ENCODE data around the gene ZNF385C.

DNA sequence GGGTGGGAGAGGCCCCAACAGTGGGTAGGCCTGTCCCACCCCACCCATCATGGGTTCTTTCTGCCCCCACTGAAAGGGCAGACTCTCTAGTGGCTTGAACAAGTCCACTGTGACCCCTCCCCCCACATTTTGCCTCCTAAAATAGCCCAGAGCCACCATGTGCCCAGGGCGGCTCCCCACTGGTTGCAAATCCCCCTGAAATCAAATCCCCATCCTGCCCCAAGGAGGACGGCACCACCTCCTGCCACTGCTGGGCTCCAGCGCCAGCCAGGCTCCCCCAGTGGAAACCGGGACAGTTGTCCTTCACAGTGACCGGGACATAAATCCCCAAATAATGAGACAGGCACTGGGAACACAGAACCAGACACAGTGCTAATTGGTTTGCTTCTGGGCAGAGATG is 20.5 kb downstream of the ZNF385C start:
- no peak for TF ChIP-seq EZH2 (IDR thresholded peaks at IDR 0.05; ENCODE audit: borderline replicate concordance, low read length)
- TF ChIP-seq, protein P1, sequence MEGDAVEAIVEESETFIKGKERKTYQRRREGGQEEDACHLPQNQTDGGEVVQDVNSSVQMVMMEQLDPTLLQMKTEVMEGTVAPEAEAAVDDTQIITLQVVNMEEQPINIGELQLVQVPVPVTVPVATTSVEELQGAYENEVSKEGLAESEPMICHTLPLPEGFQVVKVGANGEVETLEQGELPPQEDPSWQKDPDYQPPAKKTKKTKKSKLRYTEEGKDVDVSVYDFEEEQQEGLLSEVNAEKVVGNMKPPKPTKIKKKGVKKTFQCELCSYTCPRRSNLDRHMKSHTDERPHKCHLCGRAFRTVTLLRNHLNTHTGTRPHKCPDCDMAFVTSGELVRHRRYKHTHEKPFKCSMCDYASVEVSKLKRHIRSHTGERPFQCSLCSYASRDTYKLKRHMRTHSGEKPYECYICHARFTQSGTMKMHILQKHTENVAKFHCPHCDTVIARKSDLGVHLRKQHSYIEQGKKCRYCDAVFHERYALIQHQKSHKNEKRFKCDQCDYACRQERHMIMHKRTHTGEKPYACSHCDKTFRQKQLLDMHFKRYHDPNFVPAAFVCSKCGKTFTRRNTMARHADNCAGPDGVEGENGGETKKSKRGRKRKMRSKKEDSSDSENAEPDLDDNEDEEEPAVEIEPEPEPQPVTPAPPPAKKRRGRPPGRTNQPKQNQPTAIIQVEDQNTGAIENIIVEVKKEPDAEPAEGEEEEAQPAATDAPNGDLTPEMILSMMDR (conservative IDR thresholded peaks at IDR 0.05 in 1 of 2, IDR thresholded peaks at IDR 0.05 in 1 of 2; ENCODE audit: extremely low read depth in 1 of 2, insufficient read depth in 1 of 2, low read depth in 1 of 2, low read length in 2 of 2), result no peak

All from mammary epithelial cell (primary cell).